Keratinocyte (primary cell): ENCODE data around the gene C2CD4A. TPM values are rescaled to one million over a fixed set of nuclear protein-coding genes. Genes with fewer than 3 reads are reported as not detected.

Experiments used
- DNase-seq: peaks from one replicate; pipeline ENCODE4 v3.0.0-alpha.2; 2011; ENCODE audit warnings: low read depth, missing footprints, low spot score
- FAIRE-seq: peaks from 2 replicates; lab custom pipeline; 2011; peaks lifted over from hg19 to GRCh38; lab: Jason Lieb, UNC
- H2AFZ ChIP-seq: 2 replicates; pipeline ENCODE4 v1.6.0; 2012; ENCODE audit warnings: low read length, control low read depth, inconsistent platforms; ENCODE audit not compliant: control insufficient read depth
- H3K27ac ChIP-seq: 2 replicates; pipeline ENCODE4 v1.5.1; 2011; ENCODE audit warnings: low read length; ENCODE audit not compliant: control insufficient read depth, insufficient read depth
- H3K27me3 ChIP-seq: 3 replicates; pipeline ENCODE4 v1.6.0; 2011; ENCODE audit warnings: low read length; ENCODE audit not compliant: control insufficient read depth, insufficient read depth; ENCODE audit errors: extremely low read depth
- H3K36me3 ChIP-seq, 2 experiments: 2 replicates in 1 of 2; 3 replicates in 1 of 2; pipeline ENCODE4 v1.5.1; 2011; ENCODE audit warnings: low read length in 2 of 2, mild to moderate bottlenecking in 1 of 2; ENCODE audit not compliant: control insufficient read depth in 2 of 2, insufficient read depth in 2 of 2; ENCODE audit errors: extremely low read depth in 1 of 2
- H3K4me1 ChIP-seq: 3 replicates; pipeline ENCODE4 v1.5.1; 2011; ENCODE audit warnings: low read length; ENCODE audit not compliant: control insufficient read depth, insufficient read depth; ENCODE audit errors: extremely low read depth
- H3K4me2 ChIP-seq: 3 replicates; pipeline ENCODE4 v1.6.0; 2011; ENCODE audit warnings: low read depth, low read length; ENCODE audit not compliant: control insufficient read depth, insufficient read depth; ENCODE audit errors: extremely low read depth
- H3K4me3 ChIP-seq, 3 experiments: fragments of 200-600 bp in 1 of 3; sonication (generic) in 1 of 3; 2 replicates in 2 of 3; 3 replicates in 1 of 3; pipeline ENCODE4 v1.5.1; 2011 to 2016; ENCODE audit warnings: low read length in 3 of 3, mild to moderate bottlenecking in 3 of 3, control low read depth in 2 of 3, inconsistent platforms in 1 of 3, low read depth in 1 of 3, mixed read lengths in 1 of 3, mixed run types in 1 of 3, moderate library complexity in 1 of 3; ENCODE audit not compliant: control insufficient read depth in 2 of 3, insufficient read depth in 2 of 3; ENCODE audit errors: extremely low read depth in 1 of 3
- H3K79me2 ChIP-seq: 2 replicates; pipeline ENCODE4 v1.6.0; 2012; ENCODE audit warnings: low read length; ENCODE audit not compliant: control insufficient read depth, insufficient read depth
- H3K9ac ChIP-seq: 3 replicates; pipeline ENCODE4 v1.6.0; 2011; ENCODE audit warnings: low read length; ENCODE audit not compliant: control insufficient read depth, insufficient read depth; ENCODE audit errors: extremely low read depth
- H3K9me1 ChIP-seq: 3 replicates; pipeline ENCODE4 v1.6.0; 2011; ENCODE audit warnings: low read length; ENCODE audit not compliant: control insufficient read depth, insufficient read depth; ENCODE audit errors: extremely low read depth
- H3K9me3 ChIP-seq: 2 replicates; pipeline ENCODE4 v1.5.1; 2012; ENCODE audit warnings: low read depth, low read length; ENCODE audit not compliant: control insufficient read depth
- H4K20me1 ChIP-seq: 3 replicates; pipeline ENCODE4 v1.6.0; 2011; ENCODE audit warnings: low read length; ENCODE audit not compliant: control insufficient read depth, insufficient read depth; ENCODE audit errors: extremely low read depth
- CTCF ChIP-seq, 3 experiments: IDR thresholded peaks in 1 of 3; conservative IDR thresholded peaks in 1 of 3; optimal IDR thresholded peaks in 1 of 3; 2 replicates in 2 of 3; 3 replicates in 1 of 3; pipeline versions ENCODE3 to v1.5.1; 2011; ENCODE audit warnings: low read length in 3 of 3, mild to moderate bottlenecking in 3 of 3, moderate library complexity in 2 of 3, control low read depth in 1 of 3, inconsistent platforms in 1 of 3; ENCODE audit not compliant: insufficient read depth in 2 of 3; ENCODE audit errors: extremely low read depth in 1 of 3
- EZH2 ChIP-seq: IDR thresholded peaks from one replicate; pipeline ENCODE4 v1.6.1; 2012; ENCODE audit warnings: inconsistent platforms, mild to moderate bottlenecking, low read length, moderate library complexity
- dilution Hi-C: fragments of 300-500 bp; cut with MboI; formaldehyde crosslinking; loops from one replicate; pipeline ENCODE4 v1.7.0; 2020; ENCODE audit warnings: low sequenced_read_pairs; ENCODE audit not compliant: extremely low pct_ligation_motif_present
- polyA plus RNA-seq, 5 experiments: library from polyadenylated mRNA; depleted of rRNA in 3 of 5; stranded (reverse) in 3 of 5; stranded (forward) in 1 of 5; unstranded in 1 of 5; fragments of >200 nt; gene quantifications; 1 replicate in 1 of 5; 2 replicates in 3 of 5; 3 replicates in 1 of 5; pipeline versions ENCODE4 v1.2.1 to v1.2.3, GENCODE V29; 2011 to 2012; ENCODE audit warnings: missing spikeins in 2 of 5, low read depth in 1 of 5, low replicate concordance in 1 of 5

Gene C2CD4A
- polyA plus RNA-seq, 1 donor (not counting 4 experiments of a cell fraction or from before 2014, with no cell fraction given): not detected

GRCh38 chr15:62087671-62088352 lies 21.0 kb downstream of the C2CD4A start:
- Histone ChIP-seq H3K27ac (no peak overlapping the region), H3K4me3 (no peak overlapping the region), H3K9me3 (no peaks in the 10 kb centered on the region), H3K9ac (no peak overlapping the region), H4K20me1 (no peaks in the 10 kb centered on the region), H3K4me1 (no peaks in the 10 kb centered on the region), H3K27me3 (no peaks in the 10 kb centered on the region), H2AFZ (no peak overlapping the region), H3K79me2 (no peaks in the 10 kb centered on the region), H3K4me2 (no peak overlapping the region), H3K9me1 (no peaks in the 10 kb centered on the region), H3K36me3 (no peaks in the 10 kb centered on the region)
- DNase-seq: no peak
- dilution Hi-C loops: no loop called here
- no peak for FAIRE-seq
- no peak for TF ChIP-seq EZH2
- no peak for TF ChIP-seq CTCF (optimal IDR thresholded peaks at IDR 0.05 in 1 of 3, IDR thresholded peaks at IDR 0.05 in 1 of 3, conservative IDR thresholded peaks at IDR 0.05 in 1 of 3; ENCODE audit: extremely low read depth in 1 of 3, insufficient read depth in 2 of 3, low read length in 3 of 3)

- FAIRE-seq (no peak), DNase-seq (no peak)
- no peaks in the 10 kb centered on the region for H3K27me3 ChIP-seq
- no peak overlapping the region for H2AFZ ChIP-seq
- dilution Hi-C loops: no loop called here
- H4K20me1 ChIP-seq: no peaks in the 10 kb centered on the region
- TF ChIP-seq CTCF (optimal IDR thresholded peaks at IDR 0.05 in 1 of 3, IDR thresholded peaks at IDR 0.05 in 1 of 3, conservative IDR thresholded peaks at IDR 0.05 in 1 of 3; ENCODE audit: extremely low read depth in 1 of 3, insufficient read depth in 2 of 3, low read length in 3 of 3): no peak
- no peak for TF ChIP-seq EZH2
- no peaks in the 10 kb centered on the region for H3K9me1 ChIP-seq
- H3K4me2 ChIP-seq: no peak overlapping the region
- H3K4me3 ChIP-seq: no peak overlapping the region
- H3K27ac ChIP-seq: no peak overlapping the region
- no peak overlapping the region for H3K9ac ChIP-seq
- no peaks in the 10 kb centered on the region for H3K36me3 ChIP-seq
- H3K4me1 ChIP-seq: no peaks in the 10 kb centered on the region
- H3K79me2 ChIP-seq: no peaks in the 10 kb centered on the region
- H3K9me3 ChIP-seq: no peaks in the 10 kb centered on the region
These were observed 21.5 kb downstream of the C2CD4A start for GRCh38 chr15:62088353-62088693.
